CD4-positive, alpha-beta T cell treated with Interleukin-21 for 1 hour (primary cell): ENCODE measurements around the gene LSM14A.
A peak's percentile ranks its signal among the peaks of the same experiment; 100 is the strongest.
"Not testable (repeated sequence)": the region's sequence is repeated elsewhere in the genome, so short reads cannot be mapped to it uniquely, and the experiment has no call there.

Experiments
- DNase-seq: peaks from one replicate; pipeline ENCODE4 v3.0.0-alpha.2; 2020

LSM14A gene

DNA sequence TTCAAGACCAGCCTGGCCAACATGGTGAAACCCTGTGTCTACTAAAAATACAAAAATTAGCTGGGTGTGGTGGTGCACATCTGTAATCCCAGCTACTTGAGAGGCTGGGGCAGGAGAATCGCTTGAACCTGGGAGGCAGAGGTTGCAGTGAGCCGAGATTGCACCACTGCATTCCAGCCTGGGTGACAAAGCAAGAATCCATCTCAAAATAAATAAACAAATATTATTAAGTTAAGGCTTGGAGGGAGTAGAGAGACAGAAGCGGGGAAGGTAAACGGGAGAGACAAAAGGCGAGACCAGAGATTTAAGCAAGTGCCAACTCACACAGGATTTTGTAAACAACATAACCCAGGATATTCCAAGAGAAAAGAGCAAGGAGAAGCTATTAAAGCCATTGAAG is 12.8 kb upstream of the LSM14A start:
- DNase-seq = not testable (repeated sequence)

DNA sequence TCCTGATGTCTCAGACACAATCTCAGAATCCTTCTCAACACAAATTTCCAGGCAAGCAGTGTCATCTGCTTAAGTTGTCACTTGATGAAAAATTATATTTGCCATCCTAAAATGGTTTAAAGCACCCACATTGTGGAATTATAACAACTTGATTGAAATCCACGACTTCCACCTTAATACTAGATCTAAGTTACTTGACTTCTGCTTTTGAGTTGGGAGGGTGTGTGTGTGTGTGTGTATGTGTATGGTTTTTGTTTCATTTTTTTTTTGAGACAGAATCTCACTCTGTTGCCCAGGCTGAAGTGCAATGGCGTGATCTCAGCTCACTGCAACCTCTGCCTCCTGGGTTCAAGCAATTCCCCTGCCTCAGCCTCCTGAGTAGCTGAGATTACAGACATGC is 10.4 kb upstream of the LSM14A start:
- not testable (repeated sequence) for DNase-seq

DNA sequence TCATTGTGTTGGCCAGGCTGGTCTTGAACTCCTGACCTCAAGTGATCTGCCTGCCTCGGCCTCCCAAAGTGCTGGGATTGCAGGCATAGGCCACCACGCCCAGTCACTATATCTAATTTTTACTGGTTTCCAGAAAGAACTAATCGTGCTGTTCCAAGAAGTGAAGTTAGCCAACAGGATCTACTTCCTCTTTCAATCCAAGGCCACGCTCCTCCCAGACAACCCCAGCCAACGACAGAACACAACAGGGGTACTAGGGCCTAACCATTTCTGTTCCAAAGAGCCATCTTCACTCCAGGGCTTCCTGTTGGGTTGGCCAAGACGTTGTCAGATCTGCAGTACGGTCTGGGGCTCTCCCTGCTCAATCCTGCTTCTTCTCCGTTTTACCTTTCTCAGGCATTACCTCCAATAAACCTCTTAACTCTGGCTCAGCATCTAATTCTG is 7.0 kb upstream of the LSM14A start:
- no peak for DNase-seq

DNA sequence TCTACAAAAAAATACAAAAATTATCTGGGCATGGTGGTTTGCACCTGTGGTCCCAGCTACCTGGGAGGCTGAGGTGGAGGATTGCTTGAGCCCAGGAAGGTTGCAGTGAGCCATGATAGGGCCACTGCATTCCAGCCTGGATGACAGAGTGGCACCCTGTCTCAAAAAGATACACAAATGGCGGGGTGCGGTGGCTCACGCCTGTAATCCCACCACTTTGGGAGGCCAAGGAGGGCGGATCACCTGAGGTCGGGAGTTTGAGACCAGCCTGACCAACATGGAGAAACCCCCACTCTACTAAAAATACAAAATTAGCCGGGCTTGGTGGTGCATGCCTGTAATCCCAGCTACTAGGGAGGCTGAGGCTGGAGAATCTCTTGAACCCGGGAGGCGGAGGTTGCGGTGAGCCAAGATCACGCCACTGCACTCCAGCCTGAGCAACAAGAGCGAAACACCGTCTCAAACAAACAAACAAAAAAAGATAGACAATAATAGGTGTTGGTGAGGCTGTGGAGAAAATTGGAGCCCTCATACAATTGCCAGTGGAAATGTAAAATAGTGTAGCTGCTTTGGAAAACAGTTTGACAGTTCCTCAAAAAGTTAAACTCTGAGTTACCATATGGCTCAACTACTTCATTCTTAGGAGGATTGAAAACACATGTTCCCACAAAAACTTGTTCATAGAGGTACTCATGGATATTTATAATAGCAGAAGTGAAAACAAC is 2.7 kb upstream of the LSM14A start:
- not testable (repeated sequence) for DNase-seq

DNA sequence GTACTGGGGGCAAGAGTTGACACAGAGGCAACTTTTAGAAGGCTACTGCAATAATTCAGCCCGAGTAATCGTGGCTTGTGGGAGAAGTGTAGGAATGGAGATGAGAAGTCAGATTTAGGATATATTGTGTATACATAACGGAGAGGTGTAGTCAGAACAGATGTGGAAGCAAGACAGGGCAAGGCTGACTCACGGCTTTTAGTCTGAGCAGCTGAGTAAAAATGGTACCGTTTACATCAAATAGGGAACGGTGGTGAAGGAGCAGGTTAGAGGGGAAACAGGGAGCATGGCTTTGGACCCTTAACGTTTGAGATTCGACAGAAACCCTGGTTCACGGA is 796 bp upstream of the LSM14A start:
- no peak for DNase-seq

DNA sequence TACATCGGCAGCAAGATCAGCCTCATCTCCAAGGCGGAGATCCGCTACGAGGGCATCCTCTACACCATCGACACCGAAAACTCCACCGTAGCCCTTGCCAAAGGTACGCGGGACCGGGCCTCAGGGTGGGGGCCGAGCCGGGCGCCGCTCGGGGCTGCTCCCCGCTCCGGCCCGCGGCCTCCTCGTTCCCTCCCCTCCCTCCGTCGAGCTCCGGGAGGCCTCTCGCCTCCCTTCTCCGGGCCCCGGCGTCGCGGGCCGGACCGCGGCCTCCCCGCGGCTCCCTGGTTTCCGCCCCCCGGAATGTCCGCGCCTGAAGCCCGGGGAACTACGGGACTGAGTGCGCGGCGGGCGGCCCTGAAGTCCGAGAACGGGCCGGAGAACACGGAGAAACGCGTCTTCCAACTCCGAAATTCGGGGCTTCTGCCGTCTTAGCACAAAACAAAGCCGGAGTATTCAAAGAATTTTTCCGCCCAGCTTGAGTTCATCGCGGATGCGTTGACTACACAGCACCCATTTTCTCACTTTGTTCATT is 423 bp downstream of the LSM14A start:
- DNase-seq = peak; percentile 39

DNA sequence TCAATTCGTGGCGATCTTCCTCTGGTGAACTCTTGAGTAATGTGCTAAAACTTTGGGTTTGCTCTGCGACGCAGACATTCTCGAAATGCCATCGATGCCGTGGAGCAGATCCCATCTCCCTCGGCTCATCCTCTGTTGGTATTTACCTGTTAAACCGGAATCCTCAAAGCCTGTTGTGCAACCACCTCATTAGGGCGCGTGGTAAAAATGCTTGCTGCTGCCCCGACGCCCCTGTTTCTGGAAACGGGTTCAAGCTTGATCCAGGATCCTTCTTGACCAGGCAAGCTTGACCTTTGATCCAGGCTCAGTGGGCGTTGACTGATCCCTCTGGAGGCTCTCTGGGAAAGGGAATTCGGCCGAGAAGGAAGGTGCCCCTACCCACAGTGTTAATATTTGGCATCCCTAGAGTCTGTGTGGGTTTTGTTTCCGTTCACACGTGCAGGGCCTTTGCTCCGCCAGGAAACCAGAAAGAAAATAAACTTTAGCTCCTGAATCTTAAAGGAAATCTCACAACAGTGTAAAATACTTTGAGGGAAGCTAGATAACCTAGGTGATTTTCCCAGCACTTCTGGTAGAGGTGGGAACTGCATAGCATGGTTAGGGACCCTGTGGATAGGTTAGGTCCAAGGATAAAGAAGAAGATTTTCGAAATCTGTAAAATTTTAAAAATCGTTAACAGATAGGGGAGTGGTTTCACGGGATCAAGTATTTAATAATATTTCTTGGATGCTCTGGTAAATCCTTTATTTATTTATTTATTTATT is 1.1 kb downstream of the LSM14A start:
- DNase-seq = peak; percentile 33

DNA sequence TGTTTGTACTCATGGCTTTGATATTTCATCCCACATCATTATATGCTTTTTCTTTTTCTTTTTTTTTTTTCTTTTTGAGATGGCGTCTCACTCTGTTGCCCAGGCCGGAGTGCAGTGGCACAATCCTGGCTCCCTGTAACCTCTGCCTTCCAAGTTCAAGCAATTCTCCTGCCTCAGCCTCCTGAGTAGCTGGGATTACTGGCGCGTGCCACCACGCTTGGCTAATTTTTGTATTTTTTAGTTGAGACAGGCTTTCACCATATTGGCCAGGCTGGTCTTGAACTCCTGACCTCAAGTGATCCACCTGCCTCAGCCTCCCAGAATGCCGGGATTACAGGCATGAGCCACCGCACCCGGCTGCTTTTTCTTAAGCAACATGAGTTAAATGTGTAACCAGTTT is 2.9 kb downstream of the LSM14A start:
- DNase-seq = not testable (repeated sequence)

DNA sequence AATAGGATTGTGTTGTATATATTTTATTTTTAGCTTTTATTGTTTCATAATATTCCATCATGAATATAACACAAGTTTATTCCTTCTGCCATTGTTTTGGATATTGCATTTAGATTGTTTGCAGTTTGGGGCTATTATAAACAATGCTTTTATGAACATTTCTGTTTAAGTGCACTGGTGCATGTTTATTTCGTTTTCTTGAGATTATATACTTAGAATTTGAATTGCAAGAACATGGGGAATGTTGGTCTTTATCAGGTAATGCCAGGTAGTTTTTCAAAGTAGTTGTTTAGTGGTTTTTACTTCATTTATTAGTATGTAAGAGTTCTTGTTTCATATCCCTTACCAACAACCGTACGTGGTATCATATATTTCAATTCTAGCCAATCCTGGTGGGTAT is 4.3 kb downstream of the LSM14A start:
- no peak for DNase-seq

DNA sequence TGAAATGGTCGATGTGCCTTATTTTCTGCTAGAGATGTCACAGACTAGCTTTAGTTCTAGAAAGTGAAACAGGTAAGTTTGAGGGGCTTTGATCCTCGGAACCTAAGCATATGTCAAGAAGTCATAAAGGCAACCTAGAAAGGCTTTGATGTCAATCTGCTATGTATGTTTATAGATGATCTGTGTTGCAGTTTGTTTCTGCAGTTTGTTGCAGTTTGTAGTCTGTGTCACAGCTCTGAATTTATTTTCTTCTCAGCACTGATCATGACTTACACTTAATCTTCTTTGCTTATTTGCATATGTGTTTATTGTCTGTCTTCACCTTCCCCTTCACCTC is 5.9 kb downstream of the LSM14A start:
- DNase-seq = peak; percentile 34

DNA sequence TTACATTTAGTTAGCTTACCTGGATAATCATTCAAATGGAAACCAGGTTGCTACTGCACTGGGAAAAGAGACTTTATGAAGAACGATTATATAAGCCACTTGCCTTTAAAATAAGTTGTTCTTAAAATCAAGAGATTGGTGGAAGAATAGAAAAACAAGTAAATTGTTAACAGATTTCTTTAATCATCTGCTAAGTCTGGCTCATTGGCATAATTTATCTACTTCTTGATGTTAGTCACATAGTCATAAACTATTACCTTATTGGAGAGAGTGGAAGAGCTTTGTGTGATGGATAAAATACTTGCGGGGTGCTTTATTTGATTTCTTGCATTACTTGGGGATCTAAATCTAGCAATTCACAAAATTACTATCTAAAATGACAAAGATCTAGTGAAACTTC is 6.8 kb downstream of the LSM14A start:
- DNase-seq = no peak

DNA sequence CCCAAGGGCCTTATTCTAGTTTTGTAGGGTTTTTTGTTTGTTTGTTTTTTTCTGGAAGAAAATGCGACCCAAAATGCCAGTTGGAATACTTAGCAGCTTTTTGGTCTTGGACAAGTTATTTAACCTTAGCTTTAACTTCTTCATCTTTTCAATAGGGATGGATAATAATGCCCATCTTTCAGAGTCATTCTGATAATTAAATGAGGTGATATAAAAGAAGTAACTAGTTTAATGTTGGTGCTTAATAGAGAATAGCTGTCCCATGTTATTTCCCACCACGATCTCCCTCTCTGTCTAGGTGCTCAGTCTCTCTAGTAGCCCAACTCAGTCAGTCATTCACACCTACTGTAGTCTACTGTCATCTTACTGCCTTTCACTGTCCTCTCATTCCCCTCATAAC is 8.0 kb downstream of the LSM14A start:
- DNase-seq = no peak

DNA sequence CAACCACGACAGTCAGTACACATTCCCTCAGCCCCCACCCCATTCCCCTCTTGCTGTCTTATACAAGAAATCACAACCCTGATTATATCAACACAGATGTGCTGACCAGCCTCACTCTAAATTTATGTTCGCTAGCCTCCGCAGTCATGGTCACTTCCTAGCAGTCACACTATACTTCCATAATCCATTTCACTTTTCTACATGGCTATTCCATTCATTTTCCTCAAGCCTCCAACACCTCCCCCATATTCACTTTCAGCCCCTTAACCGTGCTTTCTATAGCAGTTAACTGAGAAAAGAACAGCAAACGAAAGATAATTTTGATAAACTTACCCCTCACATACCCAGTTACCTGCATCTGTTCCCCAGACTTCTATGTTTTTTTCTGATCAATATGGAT is 8.4 kb downstream of the LSM14A start:
- no peak for DNase-seq

DNA sequence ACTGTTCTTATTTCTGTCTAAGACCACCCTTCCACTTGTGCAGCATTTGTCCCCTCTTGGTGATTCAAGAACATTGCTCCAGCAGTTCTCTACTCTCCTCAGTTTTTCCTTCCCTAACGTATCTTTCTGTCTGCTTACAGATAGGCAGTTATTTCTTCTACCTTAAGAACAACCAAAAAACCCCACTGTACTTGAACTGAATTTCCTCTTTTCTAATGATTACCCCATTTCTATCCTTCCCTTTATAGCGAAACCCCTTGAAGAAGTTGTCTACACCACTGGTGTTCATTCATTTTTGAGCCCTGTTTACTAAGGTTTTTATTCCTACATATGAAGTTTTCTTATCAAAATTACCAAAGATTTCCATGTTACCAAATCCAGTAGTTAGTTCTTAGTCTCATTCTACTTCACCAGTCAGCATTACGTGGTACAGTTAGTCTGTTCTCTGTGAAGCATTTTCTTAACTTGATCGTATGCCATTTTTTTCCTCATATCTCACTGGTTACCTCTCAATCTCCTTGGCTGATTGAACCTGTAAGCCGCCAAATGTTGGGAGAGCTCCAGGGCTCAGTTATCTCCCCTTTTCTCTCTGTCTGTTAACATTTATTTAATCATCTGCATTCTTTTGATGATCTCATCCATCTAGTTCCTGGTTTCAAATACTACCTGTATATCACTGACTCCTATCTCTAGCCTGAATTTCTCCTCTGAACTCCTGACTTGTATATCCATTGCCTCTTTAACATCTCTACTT is 9.0 kb downstream of the LSM14A start:
- DNase-seq = no peak

DNA sequence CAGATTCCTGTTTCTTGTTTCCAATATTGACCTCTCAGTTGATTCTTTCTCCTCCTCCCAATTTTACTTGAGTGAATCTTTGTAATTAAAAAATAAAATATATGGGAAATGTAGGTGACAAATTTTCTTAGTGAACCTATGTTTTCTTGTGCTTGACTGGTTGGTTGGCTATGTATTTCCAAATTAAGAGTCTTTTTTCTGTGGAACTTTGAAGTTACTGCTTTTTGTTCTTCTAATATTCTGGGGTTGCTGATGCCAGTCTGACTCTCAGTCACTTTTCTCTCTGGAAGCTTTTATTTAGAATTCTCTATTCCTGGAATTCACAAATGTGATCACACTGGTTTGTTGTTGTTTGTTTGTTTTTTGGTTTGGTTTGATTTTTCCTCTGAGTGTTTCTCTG is 9.8 kb downstream of the LSM14A start:
- DNase-seq = no peak

DNA sequence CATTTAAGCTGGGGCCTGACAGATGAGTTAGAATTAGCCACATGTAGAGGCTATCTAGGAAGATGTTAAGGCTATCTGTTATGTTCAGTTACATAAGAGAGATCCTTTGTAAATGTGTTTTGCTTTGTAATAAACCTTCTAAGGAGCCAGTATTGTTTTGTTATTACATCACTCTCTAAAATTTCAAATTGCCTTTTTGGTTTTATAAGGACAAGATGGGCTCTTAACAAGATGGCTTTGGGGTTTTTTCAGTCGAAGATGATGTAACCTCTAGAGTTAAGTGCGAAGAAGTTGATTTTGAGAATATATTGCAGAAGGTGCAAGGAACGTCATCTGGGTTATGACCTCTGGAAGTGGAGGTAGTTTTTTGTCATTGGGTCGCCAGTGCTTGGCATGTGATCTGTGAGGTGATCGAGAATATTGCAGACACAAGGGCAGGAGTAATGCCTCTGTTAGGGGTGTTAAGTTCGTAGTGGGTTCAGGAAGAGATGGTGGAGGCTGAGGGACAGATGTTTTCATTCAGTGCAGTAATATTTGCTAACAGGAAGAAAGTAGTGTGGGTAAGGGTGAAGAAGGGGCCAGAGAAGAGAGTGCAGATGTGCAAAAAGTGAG is 12.7 kb downstream of the LSM14A start:
- DNase-seq = peak; percentile 37

DNA sequence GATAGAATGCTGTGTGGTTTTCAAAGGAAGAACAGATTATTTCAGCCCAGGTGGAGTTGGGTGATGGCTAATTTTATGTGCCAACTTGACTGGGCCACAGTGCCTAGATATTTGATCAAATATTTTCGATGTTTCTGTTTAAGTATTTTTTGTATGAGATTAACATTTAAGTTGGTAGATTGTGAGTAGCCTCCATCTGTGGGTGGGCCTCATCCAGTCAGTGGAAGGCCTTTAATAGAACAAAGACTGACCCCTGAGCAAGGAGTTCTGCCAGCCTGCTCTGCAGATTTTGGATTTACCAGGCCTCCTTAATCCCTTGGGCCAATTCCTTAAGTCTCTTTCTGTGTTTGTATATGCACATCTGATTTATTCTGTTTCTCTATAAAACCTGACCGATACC is 13.9 kb downstream of the LSM14A start:
- DNase-seq = no peak

DNA sequence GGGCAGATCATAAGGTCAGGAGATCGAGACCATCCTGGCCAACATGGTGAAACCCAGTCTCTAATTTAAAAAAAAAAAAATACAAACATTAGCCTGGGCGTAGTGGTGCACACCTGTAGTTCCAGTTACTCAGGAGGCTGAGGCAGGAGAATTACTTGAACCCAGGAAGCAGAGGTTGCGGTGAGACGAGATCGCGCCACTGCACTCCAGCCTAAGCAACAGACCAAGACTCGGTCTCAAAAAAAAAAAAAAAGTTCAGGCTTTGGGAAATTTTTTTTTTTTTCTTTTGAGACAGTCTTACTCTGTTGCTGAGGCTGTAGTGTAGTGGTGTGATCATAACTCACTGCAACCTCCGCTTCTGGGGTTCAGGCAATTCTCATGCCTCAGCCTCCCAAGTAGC is 14.7 kb downstream of the LSM14A start:
- no peak for DNase-seq

DNA sequence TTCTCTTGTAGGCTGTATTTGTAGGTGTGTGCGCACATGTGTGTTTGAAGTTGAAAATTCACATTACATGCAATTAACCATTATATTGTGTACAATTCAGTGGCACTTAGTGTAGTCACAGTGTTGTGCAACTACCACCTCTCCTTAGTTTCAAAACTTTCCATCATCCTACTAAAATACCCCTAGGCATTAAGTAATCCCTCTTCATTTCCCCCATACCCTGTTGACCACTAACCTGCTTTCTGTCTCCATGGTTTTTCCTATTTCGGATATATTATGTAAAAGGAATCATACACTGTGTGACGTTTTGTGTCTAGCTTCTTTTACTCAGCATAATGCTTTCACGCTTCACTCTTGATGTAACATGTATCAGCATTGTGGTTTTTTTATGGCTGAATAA is 16.1 kb downstream of the LSM14A start:
- DNase-seq = no peak

DNA sequence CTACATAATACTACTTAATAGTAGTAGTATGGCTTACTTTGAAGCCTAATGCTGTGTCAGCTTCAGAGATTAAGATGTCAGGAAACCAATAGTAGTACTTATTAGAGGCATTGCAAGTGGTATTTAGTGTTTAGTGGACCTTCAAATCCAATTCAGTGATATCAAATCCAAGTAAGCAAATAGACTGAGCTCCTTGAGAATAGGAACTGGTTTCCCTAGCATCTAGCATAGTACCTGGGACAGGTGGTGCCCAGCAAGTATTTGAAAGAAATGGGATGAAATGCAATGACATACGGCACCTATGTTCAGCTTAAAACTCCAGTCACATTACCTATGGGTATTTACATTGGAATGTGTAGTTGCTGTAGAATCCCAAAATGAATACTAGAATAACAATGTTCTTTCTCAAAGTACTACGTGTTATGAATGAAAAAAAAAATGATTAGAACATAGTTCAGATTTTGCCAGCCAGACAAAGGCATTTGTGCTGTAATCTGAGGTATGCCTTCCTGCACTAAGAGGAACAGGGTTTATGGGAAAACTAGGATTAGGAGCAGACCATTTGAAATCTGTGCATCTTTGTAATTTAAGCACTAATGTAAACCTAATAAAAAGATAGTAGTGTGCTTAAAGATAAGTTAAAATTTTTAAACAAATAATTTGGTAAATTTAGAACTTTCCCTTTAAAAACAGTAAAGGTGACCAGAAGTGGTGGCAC is 17.1 kb downstream of the LSM14A start:
- DNase-seq = no peak

DNA sequence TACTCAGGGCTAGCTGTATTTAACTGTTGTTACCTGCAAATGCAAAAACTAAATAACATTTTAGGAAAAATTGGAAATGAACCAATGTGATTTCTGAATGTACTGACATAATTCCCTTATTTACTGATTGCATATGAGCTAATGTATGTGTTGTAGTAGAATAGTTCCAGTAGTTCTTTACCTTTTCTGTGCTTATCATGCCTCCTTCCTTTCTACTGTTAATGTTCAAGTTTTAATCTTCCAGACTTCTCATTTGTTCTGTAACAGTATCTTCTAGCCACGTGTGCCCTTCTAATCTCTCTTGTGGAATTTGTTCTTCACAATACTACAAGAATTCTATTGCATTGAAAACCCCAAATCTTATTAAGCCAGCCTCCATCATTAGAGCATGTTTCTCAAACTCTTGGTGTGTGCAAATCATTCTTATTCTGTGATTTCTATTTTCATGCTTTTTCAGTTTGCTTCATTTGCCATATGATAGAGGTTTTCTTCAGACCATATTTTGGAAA is 17.7 kb downstream of the LSM14A start:
- DNase-seq = no peak

DNA sequence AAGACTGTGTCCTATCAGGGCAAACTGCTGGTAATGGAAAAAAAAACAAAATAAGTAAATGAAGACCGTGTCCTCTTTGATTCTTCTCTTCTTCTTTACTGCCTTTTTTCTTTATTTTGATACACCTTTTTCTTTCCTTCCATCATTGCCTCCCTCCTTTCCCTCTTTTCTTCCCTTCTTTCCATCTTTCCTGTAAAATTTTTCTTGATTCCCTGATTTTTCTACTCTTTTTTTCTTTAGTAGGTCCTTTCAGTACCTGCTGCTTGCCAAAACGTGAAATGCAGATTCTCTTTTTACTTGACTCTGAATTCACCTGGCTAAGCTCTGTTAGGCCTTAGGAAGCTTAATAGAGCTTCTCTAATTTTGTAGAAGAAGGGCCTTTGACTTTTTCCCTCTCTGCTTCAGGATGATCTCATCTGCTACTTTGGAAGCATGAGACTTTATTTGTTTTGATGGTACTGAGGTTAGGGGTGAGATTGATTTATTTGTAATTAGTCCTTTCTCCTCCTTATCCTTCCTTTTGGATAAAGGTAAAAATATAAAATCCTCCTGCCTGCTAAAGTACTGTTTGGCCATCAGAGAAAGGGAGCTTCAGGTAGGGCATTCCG is 19.2 kb downstream of the LSM14A start:
- DNase-seq = no peak
